Measurements from ENCODE around the gene CACNA2D3.

- TF ChIP-seq, protein P1, sequence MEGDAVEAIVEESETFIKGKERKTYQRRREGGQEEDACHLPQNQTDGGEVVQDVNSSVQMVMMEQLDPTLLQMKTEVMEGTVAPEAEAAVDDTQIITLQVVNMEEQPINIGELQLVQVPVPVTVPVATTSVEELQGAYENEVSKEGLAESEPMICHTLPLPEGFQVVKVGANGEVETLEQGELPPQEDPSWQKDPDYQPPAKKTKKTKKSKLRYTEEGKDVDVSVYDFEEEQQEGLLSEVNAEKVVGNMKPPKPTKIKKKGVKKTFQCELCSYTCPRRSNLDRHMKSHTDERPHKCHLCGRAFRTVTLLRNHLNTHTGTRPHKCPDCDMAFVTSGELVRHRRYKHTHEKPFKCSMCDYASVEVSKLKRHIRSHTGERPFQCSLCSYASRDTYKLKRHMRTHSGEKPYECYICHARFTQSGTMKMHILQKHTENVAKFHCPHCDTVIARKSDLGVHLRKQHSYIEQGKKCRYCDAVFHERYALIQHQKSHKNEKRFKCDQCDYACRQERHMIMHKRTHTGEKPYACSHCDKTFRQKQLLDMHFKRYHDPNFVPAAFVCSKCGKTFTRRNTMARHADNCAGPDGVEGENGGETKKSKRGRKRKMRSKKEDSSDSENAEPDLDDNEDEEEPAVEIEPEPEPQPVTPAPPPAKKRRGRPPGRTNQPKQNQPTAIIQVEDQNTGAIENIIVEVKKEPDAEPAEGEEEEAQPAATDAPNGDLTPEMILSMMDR (conservative IDR thresholded peaks at IDR 0.05 in 1 of 2, IDR thresholded peaks at IDR 0.05 in 1 of 2; ENCODE audit: extremely low read depth in 1 of 2, insufficient read depth in 1 of 2, low read depth in 1 of 2, low read length in 2 of 2) = no peak
- TF ChIP-seq EZH2 (IDR thresholded peaks at IDR 0.05; ENCODE audit: borderline replicate concordance, low read length) = no peak
Observed at GRCh38 chr3:54641226-54642014, 519.1 kb downstream of the CACNA2D3 start.
